DMS79 treated with DMSO at 0.1 percent for 48 hours (cell line): ENCODE data around the gene ZNF592.

ENCODE experiments used
- DNase-seq: peaks from one replicate; lab custom pipeline; 2025; lab: John Stamatoyannopoulos, UW

Gene ZNF592

GRCh38 chr15:84855765-84856164 lies 107.4 kb downstream of the ZNF592 start:
- no peak for DNase-seq
